ENCODE measurements around the gene TMCC2. TPM values are rescaled to one million over a fixed set of nuclear protein-coding genes. Genes with fewer than 3 reads are reported as not detected.

TMCC2 gene
- total RNA-seq, 1 experiment from 2014 or later, result 11.9 TPM

DNA sequence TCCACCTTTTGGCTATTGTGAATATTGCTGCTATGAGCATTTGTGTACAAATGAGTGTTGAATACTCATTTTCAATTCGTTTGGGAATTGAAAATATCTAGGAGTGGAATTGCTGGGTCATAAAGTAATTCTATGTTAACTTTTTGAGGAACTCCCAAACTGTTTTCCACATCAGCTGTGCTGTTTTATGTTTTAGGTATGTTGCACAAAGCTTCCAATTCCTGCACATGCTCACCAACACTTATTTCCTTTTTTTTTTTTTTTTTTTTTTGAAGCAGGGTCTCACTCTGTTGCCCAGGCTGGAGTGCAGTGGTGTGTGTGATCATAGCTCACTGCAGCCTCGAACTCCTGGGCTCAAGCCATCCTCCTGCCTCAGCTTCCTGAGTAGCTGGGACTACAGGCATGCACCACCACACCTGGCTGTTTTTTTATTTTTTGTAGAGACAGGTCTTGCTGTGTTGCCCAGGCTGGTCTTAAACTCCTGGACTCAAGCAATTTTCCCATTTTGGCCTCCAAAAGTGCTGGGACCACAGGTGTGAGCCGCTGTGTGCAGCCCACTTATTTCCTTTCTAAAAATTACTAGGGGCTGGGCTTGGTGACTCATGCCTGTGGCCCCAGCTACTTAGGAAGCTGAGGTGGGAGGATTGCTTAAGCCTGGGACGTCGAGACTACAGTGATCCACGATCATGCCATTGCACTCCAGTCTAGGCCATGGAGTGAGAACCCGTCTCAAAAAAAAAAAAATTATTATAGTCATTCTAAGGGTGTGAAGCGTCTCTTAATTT lies 33.4 kb downstream of the TMCC2 start:
- peak; percentile 76 for DNase-seq (ENCODE audit: low spot score)

DNA sequence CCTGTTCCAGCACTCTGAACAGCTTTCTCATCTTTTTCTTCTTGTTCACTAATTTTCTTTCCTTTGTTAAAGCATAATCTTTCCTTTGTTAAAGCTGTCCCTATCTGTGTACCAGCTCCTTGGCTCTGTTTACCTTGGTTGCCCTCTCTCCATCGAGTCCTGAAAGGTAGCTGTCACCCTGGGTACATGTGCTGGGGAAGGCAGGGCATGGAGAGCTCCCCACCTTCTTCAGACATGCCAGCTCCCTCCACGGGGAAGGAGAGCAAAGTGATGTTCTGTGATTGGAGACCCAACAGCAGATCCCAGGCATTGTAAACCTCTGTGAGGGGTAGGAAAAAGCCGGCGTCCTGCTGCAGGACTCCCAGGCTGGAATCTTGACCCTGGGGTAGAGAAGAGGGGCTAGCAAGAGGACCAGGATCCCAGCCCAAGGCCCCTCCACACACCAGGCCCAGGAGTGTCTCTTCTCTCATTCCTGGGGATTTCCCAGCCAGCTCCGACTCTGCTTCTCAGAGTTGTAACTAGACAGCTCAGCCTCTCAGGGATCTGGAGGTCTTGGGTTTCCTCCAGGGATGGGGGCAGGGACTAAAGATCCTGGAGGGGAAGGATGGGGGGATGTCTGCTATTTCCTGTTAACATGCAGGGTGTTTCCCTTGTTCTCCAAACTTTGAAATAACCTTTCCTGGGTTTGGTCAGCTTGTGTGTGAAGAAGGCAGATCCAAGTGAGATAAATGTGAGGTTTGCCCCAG lies 34.4 kb downstream of the TMCC2 start:
- peak; percentile 77 for DNase-seq (ENCODE audit: low spot score)

DNA sequence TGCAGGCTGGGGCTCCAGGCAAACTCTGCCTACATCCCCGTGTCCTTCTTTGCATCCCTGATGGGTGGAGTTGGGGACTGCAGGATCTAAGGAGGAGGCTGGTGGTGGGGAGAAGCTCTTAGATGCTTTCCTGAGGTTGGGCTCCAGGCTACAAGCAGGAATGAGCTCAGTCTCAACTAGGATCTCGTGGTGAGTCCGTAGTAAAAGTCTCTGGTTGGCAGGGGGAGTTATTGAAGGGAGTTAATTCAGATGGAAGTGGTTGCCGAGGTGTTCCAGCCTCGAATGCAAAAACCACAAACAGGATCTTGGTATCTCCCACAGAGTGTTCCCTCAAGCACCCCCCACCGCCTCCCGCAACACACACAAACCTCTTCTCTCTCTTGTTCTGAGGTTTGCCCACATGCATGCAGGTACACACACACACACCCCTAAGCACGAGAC lies 35.0 kb downstream of the TMCC2 start:
- DNase-seq (ENCODE audit: low spot score), result peak; percentile 60

DNA sequence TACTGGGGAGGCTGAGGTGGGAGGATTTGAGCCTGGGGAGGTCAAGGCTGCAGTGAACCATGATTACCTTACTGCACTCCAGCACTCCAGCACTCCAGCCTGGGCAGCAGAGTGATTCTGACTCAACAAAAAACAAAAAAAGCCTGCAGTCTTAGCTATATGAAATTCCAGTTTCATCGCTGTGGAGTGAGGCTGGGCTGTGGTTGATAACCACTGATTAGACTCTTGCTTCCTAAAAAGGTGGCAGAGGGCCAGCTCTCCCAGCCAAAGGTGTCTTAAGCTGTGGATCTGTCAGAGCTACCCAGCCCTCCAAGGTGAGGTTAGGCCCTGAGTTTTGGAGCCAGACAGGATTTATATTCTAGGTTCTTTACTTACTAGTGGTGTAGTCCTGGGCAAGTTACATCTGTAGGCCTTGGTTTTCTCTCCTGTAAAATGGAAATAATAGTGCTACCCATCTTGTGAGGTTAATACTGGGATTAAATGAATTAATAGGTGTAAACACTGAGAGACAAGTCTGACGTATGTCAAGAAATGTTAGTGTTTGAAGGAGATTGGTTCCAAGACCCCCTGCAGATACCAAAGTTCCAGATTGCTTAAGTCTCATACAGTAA lies 35.9 kb downstream of the TMCC2 start:
- DNase-seq (ENCODE audit: low spot score), result peak; percentile 79

DNA sequence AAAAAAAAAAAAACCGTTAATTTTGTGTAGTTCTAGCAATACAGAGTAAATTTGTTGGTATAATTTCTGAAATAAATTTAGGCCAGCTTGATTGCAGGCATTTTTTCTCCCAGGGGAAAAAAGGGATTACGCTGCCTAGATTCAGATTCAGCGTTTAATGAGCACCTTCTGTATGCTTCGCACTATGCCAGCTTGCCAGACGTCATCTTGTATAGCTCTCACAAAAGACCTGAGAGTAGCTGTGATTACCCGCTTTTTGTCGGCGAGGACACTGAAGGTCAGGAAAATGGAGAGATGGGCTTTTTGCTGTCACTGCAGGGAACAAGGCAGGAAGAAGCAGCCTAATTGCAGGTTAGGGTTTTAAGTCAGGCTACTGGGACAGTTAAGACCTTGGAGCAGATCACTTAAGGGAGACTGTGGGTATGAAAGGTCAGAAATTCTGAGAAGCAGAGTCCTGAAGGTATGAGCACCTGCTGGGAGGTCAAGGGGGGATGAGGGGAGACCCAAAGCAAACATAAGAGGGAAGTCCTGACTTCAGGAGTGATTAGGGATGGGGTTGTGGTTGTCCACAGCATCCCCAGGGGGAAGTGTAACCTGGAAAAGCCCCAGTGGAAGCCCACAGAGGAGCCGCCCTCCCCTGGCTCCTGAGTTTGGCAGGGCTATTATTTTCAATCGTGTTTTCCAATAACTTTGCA lies 39.0 kb downstream of the TMCC2 start:
- no peak for DNase-seq (ENCODE audit: low spot score)

DNA sequence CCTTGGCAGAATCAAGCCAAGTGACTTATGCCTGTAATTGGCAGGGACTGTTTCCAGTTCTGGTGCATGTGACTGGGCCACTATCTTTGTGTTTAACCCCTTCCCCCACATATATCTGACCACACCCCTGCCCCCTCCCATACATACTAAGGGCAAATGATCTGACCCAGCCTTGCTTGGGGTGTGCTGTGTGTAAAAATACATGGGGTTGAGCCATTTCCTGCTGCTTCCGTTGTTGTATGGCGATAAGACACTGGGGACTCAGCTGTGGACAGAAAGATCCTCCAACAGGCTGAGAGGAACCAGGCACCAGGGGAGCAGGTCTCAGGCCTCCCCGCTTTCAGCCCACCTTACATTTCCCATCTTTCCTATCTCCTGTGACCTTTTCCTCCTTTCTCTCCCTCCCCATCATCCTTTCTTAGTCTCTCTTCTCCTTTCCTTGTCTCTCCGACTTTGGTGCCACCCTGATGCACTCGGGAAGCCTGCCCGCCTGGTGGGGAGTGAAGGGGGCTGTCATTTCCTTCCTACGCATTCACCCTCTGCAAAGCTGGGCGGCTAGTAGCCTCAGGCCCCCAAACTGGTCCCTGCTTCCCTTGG lies 39.7 kb downstream of the TMCC2 start:
- DNase-seq (ENCODE audit: low spot score), result no peak

DNA sequence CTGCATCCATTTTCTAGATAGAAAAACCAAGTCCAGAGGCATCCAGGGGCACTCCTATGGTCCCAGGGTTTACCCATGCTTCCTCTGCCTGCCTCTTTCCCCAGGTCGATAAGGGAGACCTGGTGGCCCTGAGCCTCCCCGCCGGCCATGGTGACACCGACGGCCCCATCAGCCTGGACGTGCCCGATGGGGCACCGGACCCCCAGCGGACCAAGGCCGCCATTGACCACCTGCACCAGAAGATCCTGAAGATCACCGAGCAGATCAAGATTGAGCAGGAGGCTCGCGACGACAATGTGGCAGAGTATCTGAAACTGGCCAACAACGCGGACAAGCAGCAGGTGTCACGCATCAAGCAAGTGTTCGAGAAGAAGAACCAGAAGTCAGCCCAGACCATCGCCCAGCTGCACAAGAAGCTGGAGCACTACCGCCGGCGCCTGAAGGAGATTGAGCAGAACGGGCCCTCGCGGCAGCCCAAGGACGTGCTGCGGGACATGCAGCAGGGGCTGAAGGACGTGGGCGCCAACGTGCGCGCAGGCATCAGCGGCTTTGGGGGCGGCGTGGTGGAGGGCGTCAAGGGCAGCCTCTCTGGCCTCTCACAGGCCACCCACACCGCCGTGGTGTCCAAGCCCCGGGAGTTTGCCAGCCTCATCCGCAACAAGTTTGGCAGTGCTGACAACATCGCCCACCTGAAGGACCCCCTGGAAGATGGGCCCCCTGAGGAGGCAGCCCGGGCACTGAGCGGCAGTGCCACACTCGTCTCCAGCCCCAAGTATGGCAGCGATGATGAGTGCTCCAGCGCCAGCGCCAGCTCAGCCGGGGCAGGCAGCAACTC lies 41.3 kb downstream of the TMCC2 start:
- DNase-seq (ENCODE audit: low spot score), result no peak

DNA sequence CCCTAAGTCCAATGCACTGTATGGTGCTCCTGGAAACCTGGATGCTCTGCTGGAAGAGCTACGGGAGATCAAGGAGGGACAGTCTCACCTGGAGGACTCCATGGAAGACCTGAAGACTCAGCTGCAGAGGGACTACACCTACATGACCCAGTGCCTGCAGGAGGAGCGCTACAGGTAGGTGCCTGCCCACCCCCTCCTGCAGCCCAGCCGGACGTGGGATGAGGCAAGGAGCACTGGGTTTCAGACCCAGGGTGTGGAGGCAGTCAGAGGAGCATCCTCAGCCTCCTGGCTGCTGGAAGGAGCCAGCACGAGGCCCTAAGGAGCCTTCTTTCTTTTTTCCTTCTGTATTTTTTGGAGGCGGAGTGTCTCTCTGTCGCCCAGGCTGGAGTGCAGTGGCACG lies 42.0 kb downstream of the TMCC2 start:
- DNase-seq (ENCODE audit: low spot score), result no peak

DNA sequence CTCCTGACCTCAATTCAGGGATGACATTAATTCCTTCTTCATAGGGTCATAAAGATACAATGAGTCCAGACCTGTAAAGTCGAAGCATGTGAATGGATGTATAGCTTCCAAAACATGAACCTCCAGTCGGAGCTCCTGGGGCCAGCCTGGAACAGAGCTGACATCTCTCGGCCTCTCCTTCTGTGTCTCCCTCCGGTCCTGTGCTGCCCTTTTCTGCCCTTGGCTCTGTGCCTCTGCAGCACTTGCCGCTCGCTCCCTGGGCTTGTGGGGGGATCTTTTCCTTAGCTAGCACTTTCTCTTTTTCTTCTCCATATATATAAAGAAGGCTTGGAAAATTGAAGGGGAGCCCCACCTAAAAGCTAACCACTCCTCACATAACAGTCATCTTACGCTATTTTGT lies 42.5 kb downstream of the TMCC2 start:
- DNase-seq (ENCODE audit: low spot score), result no peak

DNA sequence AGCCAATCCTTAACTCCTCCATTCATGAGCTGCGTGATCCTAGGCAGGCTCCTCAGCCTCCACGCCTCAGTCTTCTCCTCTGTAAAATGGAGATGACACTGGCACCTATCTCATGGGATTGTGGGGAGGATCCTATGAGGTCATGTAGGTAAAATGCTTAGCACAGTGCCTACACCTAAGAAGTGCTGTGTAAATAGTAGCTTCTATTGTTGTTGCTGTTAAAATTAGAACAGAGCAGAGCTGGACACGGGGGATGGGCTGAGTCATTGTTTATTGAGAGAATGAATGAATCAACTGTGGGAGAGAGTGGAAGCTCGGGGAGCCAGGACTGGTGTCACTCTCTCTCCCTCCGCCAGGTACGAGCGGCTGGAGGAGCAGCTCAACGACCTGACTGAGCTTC lies 43.0 kb downstream of the TMCC2 start:
- DNase-seq (ENCODE audit: low spot score), result no peak

DNA sequence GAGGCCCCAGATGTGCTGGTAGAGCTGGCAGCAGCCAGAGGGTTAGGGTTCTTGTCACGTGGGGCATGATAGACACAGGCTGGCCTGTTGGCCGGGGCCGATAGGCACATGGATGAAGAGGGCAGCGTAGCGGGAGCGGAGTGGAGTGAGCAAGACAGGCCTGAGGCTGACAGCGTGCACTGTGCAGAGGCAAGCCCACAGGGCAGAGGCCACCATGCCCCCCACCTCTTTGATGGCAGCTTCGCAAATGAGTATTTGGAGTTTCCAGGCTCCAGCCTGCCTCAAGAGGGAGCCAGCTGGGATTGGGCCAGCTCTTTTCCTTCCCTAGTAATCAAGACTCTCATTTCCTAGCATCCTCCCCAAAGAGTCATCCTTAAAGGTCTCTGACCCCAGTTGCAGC lies 43.5 kb downstream of the TMCC2 start:
- no peak for DNase-seq (ENCODE audit: low spot score)

DNA sequence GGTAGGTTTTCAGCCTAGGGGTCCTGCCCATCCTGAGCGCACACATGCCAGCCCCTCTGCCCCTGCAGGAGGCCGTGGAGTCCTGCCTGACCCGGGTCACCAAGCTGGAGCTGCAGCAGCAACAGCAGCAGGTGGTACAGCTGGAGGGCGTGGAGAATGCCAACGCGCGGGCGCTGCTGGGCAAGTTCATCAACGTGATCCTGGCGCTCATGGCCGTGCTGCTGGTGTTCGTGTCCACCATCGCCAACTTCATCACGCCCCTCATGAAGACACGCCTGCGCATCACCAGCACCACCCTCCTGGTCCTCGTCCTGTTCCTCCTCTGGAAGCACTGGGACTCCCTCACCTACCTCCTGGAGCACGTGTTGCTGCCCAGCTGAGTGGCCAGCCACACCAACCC lies 44.0 kb downstream of the TMCC2 start:
- DNase-seq (ENCODE audit: low spot score), result no peak

DNA sequence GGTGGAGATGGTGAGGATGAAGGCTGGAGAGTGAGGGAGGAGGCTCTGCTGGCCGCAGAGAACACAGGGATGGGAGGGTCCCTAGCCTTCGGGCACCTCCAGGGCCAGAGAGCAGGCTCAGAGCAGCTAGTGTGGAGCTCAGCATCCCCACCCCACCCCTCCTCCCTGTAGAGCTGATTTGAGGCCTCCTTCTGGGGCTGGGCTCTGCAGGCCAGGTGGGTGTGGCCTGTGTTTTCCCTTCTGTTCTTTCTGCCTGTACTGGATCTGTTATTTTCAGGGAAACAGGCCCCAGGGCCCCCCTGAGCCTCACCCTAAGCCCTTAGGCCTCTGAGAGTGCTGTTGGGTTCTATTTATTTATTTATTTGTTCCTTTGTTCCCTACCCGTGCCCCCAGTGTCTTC lies 44.8 kb downstream of the TMCC2 start:
- no peak for DNase-seq (ENCODE audit: low spot score)

DNA sequence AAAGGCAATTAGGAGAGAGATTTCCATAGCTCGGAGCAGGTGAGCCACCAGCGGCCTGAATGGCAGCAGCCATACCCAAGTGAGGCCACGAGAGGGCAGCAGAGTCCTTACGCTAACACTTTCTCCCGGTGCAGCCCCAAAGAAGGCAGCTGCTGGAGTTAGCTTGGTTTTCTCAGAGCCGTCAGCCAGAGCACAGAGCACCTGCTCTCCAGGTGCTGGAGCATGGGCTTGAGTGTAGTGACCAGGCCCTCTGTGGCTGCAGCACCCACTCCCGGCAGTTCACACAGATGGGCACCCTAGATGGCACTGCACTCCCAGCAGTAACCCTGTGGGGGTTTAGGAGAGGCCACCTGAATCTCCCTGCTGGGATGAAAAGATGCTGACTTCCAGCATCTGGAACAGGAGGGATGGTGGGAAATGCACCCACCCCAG lies 45.8 kb downstream of the TMCC2 start:
- peak; percentile 92 for DNase-seq (ENCODE audit: low spot score)

DNA sequence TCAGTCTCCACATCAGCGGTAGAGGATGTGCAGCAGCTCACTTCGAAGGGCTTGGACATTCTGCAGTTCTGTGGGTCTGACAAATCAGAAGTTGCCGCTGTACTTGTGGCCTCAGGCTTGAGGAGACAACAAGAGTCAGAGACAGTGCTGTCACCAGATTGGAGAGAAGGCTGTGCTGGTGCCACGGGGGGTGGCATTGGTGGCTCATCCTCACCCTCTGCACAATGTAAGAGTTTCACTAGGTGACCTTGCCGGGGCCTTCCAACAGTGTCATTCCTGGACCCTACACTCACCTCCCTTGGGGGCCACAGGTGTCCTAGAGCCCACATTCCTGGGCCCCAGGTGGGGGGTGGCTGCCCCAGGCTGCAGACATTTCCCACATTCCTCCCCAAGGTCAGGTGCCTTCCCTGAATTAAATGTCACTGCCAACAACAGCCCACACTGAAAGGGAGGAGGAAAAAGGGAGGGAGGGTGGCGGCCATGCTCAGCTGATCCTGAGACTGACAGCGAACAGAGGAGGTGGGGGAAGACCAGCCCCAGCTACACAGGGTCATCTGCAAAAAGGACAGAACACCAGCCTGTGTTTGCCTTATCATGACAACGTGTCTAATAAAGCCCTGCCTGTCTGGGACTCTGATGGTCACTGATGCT lies 46.4 kb downstream of the TMCC2 start:
- DNase-seq (ENCODE audit: low spot score), result peak; percentile 80

DNA sequence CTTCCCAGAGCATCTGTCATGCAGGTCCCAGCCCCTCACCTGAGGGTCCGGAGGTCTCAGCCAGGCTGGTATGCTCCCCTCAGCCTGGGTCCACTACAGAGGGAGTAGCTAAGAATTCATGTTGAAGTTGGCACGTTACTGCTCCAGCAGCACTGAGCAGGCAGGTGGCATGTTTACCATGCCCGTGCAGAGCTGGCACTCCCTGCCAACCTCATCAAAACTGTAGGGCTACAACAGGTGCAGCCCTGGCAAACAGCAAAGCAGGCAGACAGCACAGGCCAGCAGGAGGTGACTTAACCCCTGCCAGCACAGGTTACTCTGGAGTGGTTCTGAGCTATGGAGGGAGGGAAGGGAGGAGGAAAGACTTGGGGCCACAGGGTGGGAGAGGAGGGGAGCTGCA lies 47.4 kb downstream of the TMCC2 start:
- DNase-seq (ENCODE audit: low spot score), result no peak

DNA sequence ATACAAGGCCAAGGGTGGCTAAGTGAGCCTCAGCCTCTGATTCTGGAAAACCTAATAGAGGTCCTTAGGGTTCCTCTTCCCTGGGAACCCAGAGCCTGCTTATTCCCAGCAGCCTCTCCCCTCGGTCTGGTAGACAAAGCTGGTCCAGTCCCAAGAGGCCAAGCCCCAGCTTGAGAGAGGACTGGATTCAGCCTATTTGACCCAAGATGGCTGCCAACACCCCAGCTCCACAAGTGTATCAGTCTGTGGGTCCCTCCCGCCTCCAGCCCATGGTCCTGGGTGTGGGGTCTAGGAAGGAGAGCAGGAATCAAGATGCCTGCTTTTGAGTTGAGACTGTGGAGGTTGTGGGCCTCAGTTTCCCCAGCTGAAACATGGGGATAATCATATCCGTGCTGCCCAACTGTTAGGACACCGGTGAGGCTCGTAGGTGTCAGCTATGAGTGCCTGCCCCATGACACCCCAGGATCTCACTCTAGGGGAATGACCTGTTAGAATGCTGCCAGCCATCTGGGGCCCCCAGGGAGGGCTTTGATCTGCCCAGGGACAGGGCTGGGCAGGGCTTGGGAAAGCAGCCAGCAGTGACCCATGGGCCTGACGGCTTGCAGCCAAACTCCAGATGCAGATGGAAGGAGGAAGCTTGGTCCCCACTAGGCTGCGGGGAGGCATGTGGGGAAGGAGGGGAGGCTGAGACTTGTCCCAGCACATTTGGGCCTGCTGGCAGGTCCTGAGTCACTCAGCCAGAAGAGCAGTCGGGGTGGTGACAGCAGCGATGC lies 48.4 kb downstream of the TMCC2 start:
- peak; percentile 53 for DNase-seq (ENCODE audit: low spot score)

DNA sequence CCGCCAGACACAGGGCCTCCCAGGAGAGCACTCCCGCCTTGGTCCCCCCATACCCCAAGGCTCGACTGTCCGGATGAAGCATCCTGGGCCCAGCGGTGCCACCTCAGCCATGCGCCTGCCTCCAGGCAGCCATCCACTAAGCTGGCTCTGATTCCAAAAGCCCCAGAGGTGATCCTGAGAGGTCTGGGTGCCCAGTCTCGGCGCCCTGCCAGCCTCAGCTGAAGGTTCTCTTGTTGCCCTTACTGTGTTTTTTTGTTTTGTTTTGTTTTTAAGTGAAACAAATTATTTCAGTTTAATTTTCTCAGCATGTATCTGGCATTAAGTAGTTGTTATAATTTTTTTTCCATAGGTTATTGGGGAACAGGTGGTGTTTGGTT lies 48.9 kb downstream of the TMCC2 start:
- no peak for DNase-seq (ENCODE audit: low spot score)

DNA sequence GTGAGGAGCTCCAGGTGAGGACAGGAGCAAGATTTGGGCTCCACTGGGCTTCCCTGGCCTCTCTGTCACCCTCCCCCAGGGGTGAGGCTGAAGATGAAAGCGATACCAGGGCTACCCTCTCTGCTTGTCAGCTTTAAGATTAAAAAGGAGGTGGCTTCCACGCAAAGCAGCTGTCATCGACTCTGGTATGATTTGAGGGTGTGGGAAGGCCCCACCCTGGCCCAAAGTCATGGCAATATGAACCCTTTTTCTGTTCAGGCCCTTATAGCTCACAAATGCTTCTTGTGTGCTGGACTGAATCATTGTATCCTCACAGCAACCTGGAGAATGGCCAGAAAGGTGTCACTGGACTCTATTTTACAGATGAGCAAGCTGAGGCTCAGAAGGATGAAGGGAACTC lies 52.2 kb downstream of the TMCC2 start:
- no peak for DNase-seq (ENCODE audit: low spot score)

Measured in A172 (cell line).